ENCODE measurements around the gene AMH.

- TF ChIP-seq CTCF (IDR thresholded peaks at IDR 0.05) (no peak), EZH2 (IDR thresholded peaks at IDR 0.05) (no peak)
Measured at GRCh38 chr19:2246801-2247361, 2.2 kb upstream of the AMH start.
